GM18861 (cell line): ENCODE measurements around the gene PLD5.
"Not testable (repeated sequence)": the region's sequence is repeated elsewhere in the genome, so short reads cannot be mapped to it uniquely, and the experiment has no call there.

ENCODE experiments used
- ATAC-seq: cut with Tn5 transposase; IDR thresholded peaks from one replicate; pipeline ENCODE4 v1.9.1; 2021; ENCODE audit not compliant: unreplicated experiment

Gene PLD5

DNA sequence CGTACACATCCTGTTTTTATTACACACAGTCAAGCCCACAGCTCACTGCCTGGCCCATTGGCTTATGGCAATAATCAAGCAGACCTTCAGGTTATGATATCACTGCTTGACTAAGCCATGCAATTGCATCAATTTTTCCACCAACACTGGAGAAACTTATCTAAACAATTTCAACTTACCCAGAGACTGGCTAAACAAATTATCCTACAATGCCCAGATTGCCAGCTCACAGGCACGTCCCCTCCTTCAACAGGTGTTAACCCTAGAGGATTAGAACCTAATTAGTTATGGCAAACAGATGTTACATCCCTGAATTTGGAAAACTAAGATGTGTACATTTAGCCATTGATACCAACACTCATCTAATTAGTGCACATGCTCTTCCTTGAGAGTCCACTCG lies 310.0 kb downstream of the PLD5 start:
- not testable (repeated sequence) for ATAC-seq

DNA sequence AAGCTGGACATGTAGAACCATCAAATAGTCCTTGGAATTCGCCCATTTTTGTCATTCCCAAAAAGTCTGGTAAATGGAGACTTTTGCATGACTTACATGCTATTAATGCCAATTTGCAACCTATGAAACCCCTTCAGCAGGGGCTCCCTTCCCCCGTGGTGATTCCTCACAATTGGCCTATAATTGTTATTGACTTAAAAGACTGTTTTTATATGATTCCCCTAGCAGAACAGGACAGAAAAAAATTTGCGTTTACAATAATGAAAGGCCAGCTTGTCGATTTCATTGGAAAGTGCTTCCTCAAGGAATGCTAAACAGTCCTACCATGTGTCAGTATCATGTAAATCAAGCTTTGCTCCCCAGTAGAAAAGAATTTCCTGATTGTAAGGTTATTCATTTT lies 311.5 kb downstream of the PLD5 start:
- not testable (repeated sequence) for ATAC-seq

DNA sequence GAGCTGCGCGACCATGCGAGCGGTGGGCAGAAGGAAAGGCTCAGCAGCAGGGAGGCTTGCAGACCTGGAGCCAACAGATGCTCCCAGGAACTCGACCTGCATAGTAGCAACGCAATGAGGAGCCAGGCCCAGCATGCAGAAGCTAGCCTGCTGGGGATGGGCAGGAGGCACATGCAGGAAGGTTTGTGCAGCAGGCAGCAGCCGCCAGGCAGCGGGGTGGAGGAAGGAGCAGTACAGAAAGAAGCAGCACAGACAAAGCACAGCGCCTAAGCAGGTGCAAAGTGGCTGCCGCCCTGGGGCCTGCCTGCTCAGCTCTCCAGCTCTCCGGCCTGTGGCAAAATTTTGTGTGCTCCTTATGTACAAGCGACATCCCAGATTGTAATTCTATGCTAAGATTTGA lies 312.1 kb downstream of the PLD5 start:
- ATAC-seq, result no peak

DNA sequence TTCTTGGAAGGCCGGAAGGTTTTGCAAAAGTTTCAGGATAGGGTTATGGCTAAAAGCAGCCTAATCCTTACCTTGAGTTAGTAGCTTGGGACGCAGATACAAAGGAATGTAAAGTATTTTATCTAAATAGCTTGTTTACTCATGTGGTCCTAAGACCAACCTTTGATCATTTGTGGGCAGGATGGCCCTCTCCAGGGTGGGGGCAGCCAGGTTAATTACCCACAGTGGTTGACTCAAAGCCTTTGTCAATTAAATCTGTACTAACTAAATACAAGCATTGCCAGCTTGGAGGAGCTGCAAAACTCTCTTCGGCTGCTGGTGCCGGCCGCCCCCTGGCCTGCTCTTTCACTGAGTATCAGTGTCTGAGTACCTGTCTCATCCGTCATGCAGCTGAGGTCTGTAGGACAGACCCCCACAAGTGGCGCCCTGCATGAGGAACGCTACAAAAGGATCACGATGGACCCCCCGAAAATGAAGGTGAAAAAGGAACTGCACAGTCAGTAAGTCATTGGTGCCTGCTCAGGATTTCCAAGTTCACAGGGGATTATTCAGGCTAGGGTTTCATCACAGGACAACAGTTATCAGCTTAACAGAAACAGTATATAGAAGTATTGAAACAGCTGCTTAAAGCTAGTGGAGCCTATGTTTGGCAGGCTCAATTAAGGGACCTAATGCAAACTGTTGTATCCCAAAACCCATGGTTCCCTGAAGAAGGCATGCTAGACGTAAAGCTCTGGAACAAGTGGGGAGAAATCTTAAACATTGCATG lies 313.1 kb downstream of the PLD5 start:
- no peak for ATAC-seq

DNA sequence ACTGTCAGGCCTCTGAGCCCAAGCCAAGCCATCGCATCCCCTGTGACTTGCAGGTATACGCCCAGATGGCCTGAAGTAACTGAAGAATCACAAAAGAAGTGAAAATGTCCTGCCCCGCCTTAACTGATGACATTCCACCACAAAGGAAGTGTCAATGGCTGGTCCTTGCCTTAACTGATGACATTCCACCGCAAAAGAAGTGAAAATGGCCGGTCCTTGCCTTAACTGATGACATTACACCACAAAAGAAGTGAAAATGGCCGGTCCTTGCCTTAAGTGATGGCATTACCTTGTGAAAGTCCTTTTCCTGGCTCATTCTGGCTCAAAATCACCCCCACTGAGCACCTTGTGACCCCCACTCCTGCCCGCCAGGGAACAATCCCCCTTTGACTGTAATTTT lies 314.2 kb downstream of the PLD5 start:
- ATAC-seq, result not testable (repeated sequence)

DNA sequence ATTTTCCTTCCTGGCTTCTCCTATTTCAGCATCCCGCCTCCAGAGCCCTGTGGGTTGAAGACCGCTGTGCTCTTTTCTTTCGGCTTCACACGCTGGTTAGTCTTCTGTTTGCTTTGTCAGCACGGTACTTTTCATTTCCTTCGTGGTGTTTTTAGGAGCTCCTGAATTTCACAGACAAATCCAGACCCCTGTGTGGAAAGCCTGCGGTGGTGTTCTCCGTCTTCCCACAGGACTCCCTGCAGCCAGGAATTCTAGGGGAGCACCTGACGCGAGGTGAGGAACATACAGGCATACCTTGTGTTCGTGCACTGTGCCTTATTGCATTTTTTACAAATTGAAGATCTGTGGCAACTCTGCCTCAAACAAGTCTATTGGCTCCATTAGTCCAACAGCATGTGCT lies 315.4 kb downstream of the PLD5 start:
- ATAC-seq, result no peak

DNA sequence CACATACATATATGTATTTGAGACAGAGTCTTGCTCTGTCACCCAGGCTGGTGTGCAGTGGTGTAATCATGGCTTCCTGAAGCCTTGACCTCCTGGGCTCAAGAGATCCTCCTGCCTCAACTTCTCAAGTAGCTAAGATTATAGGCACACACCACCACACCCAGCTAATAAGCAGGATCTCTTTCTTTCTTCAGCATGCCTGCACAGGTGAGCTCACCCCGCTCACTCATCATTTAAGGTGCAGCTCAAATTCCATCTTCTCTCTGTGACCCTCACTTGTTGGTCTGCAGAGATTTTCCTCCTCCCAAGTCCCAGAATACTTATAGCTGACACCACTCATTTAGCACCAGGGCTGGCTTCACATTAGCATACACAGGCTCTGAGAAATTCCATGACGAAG lies 316.5 kb downstream of the PLD5 start:
- ATAC-seq, result no peak

DNA sequence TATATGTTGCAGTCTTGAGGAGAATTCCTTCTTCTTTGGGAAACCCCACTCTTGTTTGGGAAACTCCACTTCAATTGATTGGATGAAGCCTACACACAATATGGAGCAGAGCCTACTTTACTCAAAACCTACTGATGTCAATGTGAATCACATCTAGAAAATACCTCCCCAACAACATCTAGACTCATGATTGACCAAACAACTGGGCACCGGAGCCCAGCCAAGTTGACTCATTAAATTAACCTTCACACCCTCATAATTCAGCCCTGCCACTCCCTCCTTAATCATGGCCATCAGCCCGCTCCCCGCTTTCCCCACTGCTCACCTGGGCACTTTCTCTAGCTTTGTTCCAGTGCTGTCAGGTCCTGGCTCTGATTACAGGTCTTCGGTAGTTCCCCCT lies 317.5 kb downstream of the PLD5 start:
- no peak for ATAC-seq

DNA sequence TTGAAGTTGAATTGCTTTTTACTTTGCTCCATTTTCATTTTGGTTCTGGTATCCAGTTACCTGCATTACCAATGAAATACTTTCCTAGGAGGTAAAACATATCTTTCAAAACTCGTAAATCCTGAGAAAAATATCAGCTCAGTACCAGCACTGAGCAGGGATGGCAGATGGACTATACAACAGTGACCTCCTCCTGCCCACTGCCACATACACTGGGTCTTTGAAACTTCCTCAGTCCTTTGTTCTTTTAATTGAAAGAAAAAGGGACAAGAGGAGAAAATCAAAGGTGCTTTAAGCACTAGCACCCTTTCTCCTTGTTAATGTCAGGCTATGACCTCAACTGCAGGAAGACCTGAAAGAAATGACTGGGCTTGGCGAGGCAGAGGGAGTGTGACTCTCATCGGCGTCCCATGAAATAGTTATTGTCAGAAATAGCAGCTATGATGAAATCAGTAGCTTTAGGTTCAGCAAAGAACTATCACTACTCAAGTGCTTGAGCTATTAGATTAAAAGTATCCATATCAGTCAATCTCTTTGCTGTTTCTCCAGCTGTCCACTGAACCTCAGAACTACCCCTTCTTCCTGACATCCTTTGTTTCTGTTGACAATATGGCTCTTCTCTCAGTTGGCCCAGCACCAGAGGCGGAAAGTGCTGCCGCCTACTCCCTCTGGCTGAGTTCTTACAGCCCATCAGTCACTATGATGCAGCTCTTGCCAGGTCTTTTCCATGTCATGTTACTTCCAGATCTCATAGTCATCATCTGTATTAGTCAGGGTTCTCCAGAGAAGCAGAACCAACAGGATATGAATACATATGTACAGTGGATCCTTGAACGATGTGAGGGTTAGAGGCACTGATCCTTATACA lies 318.6 kb downstream of the PLD5 start:
- ATAC-seq, result no peak

DNA sequence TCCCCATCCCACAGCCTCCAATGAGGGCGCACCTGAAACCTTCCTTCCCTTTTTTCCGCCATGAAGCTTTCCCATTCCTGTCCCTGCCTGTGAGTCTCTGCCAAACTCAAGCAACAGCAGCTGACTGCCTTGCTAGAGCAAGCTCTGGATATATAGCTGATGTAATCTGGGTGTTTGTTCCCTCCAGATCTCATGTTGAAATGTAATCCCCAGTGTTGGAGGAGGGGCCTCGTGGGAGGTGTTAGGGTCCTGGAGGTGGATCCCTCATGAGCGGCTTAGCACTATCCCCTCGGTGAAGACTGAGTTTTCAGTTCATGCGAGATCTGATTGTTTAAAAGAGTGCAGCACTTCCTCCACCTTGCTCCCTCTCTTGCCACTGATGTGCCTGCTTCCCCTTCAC lies 321.2 kb downstream of the PLD5 start:
- no peak for ATAC-seq

DNA sequence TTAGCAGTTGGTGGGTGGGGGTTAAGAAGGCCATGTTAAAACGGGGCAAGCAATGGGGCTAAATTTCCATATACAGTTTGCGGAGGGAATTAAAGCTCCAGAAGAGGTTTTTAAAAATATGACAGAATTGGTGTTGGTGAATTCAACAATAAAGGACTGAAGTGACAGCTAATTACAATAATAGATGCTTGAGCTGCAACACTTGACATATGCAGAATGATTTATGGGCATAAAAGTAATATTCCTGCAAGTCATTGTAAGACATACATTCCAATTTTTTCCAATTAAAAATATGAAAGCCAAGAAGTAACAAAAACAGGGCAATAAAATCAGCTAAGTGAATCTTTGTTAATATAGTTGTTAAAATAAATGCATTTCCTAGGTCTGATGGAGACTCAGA lies 323.4 kb downstream of the PLD5 start:
- no peak for ATAC-seq

DNA sequence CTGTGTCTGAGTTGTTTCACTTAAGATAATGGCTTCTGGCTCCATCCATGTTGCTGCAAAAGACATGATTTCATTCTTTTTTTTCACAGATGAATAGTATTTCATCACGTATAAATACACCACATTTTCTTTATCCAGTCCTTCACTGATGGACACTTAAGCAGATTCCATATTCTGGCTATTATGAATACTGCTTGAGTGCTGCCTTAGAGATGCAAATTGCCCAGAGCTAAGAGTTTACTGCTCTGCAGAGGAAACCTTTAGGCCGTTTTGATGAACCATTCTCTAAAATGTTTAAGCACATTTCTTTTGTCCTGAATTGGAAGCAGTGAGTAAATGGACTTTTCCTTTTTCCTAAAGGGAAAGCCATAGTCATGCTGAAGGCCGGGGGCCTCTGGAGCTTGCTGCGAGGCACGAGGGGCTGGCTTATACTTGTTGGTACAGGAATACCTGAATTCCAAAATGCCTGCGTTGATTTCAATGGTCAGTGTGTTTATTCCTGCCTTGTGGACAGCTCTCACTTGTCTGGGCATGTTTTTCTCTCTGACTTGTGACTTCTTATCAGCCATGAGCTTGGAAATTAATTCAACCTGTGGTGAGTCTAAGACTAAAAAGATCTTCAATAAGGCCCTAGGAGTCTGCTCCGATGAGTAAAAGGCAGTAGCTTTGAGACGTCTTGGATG lies 324.6 kb downstream of the PLD5 start:
- no peak for ATAC-seq

DNA sequence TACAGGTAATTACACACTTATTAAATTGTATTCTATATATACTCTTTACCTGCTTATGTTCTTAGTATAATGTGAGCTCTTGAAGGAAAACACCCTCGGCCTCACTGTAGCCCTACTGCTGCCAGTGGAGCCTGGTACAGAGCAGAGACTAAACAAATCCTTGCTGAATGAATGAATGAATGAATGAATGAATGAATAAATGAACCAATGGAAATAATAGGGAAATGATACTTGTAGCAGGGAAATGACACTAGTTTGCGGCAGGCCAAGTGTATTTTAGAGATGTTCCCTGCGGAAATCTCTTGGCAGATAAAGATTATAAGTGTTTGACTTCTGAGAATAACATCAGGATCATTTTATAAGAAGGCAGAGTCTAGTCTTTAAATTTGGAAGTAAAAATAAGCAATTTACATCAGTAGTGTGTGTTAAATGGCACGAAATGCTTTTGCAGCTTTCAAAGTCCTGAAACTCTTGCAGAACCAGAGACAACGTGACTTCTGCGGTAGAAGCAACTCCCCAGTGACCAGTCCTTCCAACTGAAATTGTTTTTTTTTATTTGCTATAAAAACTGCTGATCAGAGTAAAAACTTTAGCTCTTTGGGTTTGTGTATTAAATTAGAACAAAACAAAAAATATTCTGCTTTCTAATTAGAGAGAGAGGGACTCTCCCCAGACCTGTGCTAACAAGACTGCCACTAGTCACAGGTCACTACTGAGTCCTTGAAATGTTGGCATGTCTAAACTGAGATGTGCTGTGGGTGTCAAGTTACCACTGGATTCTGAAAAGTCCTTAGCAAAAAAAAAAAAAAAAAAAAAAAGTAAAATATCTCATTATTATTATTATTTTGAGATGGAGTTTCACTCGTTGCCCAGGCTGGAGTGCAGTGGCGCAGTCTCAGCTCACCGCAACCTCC lies 326.3 kb downstream of the PLD5 start:
- ATAC-seq, result no peak

DNA sequence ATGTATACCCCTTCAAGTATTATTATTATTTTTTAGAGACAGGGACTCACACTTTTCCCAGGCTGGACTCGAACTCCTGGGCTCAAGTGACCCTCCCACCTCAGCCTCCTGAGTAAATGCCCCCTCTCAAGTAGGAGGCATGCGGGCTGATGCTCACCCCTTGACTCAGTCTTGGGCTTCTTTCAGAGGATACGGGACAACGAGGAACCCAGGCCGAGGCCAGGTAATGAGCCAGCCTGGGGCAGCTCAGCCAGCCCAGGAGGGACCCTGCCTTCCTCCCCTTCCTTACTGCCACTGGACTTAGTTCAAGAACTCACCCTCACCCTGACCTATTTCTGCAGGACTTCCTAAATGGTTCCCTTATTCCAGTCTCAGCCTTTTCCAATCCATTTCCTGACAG lies 327.6 kb downstream of the PLD5 start:
- ATAC-seq, result no peak

DNA sequence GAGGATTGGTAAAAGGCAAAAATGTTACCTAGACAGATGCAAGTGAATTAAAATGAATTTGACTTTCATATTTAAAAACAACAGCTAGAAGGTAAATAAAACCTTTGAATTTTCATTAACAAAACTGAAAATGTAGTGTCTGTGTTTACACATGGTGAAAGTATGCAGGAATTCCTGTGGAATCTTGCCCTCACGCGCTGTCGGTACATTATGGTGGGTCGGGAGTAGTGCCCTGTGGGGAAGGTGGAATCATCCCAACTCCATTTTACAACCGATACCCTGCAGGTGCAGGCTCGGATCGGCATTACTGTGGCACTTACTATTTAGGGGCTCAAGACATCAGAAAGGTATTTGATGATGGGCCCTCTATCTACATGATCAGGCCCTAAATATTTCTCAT lies 328.4 kb downstream of the PLD5 start:
- no peak for ATAC-seq

DNA sequence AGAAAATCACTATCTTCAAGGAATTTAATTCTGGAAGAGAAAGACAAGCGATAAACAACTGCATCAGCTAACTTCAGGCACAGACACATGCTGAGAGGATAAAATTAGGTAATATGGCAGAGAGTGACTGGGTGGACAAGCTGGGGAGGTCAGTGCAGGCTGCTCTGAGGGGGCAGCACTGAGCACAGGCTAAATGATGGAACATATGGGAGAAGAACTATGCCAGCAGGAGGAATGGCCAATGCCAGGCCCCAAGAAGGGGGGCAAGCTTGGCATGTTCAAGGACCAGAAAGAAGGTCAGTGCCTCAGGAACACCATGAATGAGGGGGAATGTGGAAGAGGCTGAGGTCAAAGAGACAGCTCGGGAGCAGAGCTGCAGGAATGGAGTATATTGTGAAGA lies 334.9 kb downstream of the PLD5 start:
- no peak for ATAC-seq

DNA sequence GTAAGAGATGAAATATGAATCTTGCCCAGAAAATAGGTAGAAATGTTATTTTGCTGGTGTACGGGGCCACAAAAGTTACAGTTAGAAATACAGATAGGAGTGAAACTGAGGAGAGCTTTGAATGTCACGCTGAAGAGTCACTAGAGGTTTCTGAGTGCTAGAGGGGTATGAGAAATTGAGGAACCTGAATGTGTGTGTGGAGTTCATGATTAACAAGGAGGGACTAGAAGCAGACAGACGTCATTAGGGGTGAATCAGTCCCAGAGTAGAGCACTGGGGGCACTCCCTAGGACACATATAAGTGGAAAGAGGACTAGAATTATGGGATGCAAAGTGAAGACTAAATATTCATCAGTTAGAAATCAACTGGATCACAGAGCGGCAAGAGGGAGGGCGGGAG lies 336.7 kb downstream of the PLD5 start:
- peak; percentile 92 for ATAC-seq

DNA sequence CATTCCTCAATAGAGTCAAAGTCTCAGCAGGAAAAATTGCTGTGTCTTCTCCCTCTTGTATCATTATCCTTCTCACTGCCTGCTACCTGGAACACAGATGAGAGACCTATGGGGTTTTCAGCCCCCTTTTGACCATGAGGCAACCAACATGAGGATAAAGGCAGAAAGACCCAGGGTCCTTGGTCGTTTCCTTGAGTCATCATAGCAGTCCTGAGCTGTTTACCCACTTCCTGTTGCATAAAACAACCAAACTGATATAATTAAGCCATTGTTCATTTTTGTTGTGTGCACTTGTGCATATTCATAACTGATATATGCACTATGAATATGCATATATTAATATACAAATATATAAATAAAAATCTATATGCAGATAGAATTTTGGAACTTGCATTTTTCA lies 337.3 kb downstream of the PLD5 start:
- peak; percentile 50 for ATAC-seq

DNA sequence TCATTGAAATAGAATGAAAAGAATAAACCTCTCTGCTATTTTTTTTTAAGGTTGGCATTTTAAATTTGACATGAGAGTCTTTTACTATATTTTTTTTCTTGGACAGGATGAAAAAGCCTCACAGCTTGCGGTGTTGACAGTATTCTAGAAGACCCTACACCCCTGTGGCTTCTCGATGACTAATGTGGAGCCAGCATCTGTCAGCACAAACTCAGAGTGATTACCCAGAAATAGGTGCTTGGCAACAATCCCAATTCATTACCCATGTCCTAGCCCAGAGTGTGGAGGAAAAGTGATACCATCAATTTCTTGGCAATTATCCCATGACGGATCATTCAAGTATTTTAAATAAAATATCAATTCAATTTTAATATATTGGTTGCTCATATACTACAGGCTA lies 338.8 kb downstream of the PLD5 start:
- ATAC-seq, result no peak

DNA sequence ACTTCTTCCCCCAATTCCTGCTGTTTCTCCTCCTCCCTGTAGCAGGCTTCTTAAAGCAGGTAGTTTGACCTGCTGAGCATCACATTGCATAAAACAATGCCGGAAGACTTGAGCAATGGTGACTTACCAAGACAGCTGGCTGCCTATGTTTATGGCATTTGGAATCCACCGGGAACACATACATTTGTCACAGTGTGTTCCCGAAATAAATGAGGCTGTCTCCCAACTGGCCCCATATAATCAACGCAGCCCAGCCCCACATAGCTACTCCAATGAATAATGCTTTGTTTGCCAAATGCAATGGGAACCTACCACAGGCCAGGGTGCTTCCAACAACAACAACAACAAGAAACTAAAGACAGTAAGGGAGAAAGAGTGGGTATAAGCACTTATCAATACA lies 339.5 kb downstream of the PLD5 start:
- ATAC-seq, result no peak

DNA sequence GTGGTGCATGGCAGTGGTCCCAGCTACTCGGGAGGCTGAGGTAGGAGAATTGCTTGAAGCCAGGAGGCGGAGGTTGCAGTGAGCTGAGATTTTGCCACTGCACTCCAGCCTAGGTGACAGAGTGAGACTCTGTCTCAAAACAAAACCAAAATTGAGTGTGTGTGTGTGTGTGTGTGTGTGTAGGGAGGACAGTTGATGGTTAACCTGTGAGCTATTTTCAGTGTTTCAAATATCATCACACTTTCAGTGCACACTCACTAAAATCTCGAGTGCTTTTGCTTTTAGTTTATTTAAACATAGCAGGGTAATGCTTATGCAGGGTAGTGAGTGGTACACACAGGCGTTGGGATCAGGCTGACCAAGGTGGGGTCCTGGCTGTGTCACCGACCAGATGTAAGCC lies 344.7 kb downstream of the PLD5 start:
- peak; percentile 90 for ATAC-seq
